Measurements from ENCODE around the gene OPTN.
"Not testable (repeated sequence)": the region's sequence is repeated elsewhere in the genome, so short reads cannot be mapped to it uniquely, and the experiment has no call there.

OPTN gene

GRCh38 chr10:13136651-13137050, 36.7 kb downstream of the OPTN start:
- DNase-seq = no peak

DNA sequence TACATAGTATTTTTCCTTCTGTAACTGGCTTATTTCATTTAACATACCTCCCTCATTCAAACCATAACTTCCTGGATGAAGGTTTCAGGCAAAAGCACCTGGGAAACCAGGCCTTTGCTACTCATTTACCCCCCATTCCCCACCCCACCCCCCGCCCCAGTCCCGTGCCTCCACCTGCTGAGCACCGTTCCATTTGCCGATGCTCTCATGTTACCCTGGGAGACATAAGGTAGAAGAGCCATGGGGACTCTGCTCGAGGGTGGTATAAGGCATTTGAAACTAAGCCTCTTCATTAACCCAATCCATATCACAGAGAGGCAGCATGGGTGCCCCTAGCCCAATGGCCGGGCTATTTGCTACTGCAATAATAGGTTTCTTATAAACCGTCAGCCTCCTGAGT, 39.2 kb downstream of the OPTN start:
- no peak for DNase-seq

- DNase-seq = no peak
Observed at GRCh38 chr10:13139676-13140075, 39.7 kb downstream of the OPTN start.

DNA sequence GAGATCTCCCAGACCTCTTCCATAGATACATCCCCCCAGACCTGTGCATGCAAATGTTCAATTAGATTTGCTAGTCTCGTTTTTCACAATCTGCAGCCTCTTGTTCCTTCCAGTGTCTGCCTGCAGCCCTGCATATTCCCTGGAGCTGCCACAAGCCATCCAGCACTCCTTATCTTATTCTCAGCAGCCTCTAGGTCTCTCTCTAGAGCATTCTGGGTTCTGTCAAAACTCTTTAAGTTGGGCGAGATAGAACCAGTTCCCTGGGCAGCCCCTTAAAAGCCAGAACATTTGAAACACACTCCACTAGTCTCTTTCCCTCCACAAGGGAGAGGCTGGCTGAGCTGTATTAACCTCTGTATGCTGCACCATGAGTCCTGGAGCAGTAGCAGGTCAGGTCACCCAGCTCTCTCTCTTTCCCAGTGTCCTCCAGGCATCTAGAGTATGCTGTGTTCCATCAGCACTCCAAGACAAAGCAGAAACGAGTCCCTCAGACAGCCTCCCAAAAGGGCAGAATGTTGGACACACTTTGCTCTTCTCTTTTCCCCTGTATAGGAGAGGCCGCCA, 40.7 kb downstream of the OPTN start:
- no peak for DNase-seq

GRCh38 chr10:13143766-13144165, 43.8 kb downstream of the OPTN start:
- no peak for DNase-seq

GRCh38 chr10:13144814-13145213, 44.9 kb downstream of the OPTN start:
- no peak for DNase-seq

GRCh38 chr10:13146379-13146778, 46.4 kb downstream of the OPTN start:
- DNase-seq = no peak

- DNase-seq = no peak
Observed at GRCh38 chr10:13147161-13147560, 47.2 kb downstream of the OPTN start.

- no peak for DNase-seq
Observed at GRCh38 chr10:13152296-13152695, 52.3 kb downstream of the OPTN start.

- not testable (repeated sequence) for DNase-seq
Observed at GRCh38 chr10:13155860-13156259, 55.9 kb downstream of the OPTN start.

DNA sequence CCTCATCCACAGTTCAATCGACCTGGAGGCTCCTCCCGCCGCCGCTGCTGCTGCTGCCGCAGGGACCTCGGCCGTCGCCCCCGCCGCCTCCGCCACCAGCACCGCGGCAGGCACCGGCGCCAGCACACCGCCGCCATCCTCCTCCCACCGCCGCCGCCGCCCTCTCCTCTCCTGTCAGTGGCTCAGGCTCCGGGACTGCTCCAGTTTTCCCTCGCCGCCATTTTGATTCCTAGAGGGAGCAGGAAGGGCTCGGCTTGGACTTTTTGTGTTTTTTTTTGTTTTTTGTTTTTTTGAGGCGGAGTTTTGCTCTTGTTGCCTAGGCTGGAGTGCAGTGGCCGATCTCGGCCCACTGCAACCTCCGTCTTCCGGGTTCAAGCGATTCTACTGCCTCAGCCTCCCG, 58.4 kb downstream of the OPTN start:
- peak; percentile 11 to 30 for DNase-seq

DNA sequence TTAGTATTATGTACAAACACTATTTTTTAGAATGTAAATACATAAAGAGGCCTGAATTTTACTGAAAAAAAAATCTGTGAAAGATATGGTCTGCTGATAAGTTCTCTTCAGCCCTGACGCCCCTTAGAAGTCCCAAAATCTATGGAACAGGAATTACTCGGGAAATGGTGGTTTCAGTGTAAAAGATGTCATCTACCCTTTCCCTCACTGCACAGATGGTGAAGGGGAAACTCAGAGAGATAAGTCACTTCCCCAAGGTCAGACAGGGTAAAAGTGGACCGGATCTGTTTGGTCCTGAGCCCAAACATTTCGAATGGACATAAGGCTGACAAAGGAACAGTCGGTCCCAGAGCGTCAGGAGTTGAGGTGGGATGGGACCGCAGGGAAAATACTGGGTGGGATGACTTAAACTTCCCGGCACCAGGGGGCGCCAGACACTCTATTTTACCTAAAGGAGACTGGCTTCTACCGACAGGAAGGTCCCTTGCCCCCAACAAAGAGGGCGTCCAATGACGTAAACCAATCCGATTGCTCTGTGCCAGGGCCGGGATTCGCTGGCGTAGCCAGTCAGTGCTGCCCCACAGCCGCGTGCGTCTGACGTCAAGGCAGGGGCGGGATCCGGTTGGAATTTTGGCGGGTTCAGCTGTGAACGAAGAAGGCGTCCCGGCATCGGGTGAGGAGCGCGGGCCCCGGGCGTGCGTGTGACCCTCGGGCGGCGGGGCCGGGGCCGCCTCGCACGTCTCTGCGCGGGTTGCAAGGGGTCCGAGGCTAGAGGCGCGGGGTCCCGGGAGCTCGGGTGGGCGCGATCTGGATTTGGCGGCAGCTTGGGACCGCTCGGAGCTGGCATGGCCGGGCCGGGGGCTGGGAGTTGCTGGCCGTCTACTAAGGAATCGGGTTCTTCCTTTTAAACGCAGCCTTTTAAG, 61.2 kb downstream of the OPTN start, which contains the start of gene MCM10:
TSS of gene MCM10 (plus strand) at position 625 of the 923 bp plus-strand sequence. CDS start 2,645 bp downstream, outside the sequence.
- peak; percentile 96 to 98 for DNase-seq

- no peak for DNase-seq
Observed at GRCh38 chr10:13161857-13162271, 61.9 kb downstream of the OPTN start.

DNA sequence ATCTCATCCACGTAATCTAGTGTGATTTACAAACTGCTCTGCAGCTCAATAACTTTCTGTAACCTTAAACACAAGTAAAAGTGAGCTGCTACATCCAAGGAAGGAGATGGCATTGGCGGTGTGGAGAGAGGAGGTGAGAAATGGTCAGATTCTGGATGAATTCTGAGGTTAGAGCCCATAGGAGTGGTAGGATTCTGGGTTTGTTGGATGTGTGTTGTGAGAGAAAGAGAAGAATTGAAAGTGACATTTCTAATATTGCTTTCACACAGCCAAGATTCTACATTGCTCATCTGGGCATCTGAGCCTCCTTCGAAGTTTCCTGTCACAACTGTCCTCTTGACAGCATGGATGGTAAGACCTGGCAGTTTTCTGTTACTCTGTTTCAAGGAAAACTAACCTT, 63.9 kb downstream of the OPTN start:
- DNase-seq = no peak

DNA sequence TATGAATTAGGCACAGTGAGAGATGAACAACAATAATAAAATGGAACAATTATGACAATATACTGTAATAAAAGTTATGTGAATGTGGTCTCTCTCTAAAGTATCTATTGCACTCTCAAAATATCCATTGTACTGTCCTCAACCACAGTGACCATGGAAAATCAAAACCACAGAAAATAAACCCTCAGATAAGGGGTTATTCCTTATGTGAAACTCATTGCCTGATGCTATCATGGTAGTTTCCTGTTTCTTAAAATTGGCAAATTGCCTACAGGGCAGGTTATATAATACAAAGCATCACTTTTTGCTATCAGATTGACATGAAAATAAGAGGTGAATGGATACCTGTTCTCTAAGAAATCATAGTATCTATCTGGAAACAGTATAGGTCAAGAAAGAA, 65.2 kb downstream of the OPTN start:
- DNase-seq = no peak

GRCh38 chr10:13167568-13167967, 67.6 kb downstream of the OPTN start:
- DNase-seq = no peak

DNA sequence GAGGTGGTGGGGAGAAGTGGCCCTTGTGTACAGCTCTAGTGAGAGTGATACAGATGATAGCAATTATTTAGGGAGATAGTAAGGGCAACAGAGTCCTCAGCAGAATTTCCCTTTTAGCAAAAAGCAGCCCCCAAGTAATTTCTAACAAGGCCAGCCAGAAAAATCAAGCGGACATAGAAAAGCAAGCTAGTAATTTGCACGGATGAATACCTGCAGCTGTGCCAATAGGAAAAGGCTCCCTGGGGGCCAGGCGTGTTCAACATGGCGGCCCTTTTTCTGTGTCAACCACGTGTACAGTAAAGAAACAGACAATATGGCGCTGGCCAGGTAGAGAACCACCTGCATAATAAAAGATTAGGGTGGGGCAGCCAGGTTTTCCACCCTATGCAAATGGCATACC, 68.8 kb downstream of the OPTN start:
- DNase-seq = no peak

DNA sequence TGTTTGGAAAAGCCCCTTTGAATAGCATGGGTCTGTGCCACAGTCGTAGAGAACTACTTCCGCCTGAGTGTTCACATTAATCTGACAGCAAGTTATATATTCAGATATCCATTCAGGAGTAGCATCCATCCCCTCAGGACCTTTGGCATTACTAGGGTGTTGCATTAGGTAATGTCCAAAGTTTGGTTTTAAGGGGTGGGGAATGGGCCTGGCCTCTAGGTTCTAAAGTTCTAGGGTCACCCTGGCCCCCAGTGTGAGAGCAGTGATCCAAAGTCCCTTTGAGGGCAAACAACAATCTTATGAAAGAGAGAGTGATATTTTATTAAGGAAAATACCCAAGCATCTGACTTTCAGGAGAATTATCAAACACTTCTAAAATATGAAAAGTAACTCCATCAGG, 73.7 kb downstream of the OPTN start:
- no peak for DNase-seq

- DNase-seq = no peak
Observed at GRCh38 chr10:13180788-13181187, 80.8 kb downstream of the OPTN start.

- DNase-seq = no peak
Observed at GRCh38 chr10:13182424-13182823, 82.5 kb downstream of the OPTN start.

DNA sequence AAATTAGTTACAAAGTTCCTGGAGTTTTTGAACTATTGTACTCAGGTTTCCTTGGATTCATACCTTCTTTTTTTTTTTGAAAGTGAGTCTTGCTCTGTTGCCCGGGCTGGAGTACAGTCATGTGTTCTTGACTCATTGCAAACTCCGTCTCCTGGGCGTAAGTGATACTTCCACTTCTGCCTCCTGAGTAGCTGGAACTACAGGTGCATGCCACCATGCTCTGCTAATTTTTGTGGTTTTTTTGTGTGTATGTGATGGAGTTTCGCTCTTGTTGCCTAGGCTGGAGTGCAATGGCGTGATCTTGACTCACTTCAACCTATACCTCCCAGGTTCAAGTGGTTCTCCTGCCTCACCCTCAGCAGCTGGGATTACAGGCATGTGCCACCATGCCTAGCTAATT, 83.7 kb downstream of the OPTN start:
- no peak for DNase-seq

DNA sequence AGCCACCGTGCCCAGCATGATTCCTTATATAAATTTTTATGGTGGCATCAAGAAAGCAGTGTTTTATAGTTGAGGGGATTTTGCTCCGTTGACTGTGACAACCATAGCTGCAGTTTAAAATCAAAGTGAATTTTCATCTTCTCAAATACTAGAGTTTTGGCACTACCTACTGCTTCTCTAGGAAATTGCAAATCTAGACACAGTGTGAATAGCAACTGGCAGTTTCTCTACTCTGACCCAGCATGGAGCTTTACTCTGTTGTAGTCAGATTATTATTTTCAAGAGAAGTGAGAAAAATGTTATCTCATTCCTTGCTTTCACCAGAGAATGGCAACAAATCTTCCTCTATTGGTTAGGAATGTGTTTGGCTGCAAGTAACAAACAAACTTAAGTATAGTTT, 84.3 kb downstream of the OPTN start:
- DNase-seq = no peak

- no peak for DNase-seq
Observed at GRCh38 chr10:13184730-13185514, 85.0 kb downstream of the OPTN start.

GRCh38 chr10:13187135-13187534, 87.2 kb downstream of the OPTN start:
- DNase-seq = no peak

All from activated CD4-positive, alpha-beta T cell treated with anti-CD3 and anti-CD28 coated beads for 4 hours (primary cell).